Measurements from ENCODE around the gene DNAI1.
"Not testable (repeated sequence)": the region's sequence is repeated elsewhere in the genome, so short reads cannot be mapped to it uniquely, and the experiment has no call there.

The DNAI1 gene

GRCh38 chr9:34514401-34514800 is 55.8 kb downstream of the DNAI1 start:
- DNase-seq = no peak

- no peak for DNase-seq
Observed at GRCh38 chr9:34514816-34515215, 56.2 kb downstream of the DNAI1 start.

GRCh38 chr9:34515959-34516358 is 57.4 kb downstream of the DNAI1 start:
- DNase-seq = no peak

- DNase-seq = no peak
Observed at GRCh38 chr9:34517185-34517584, 58.6 kb downstream of the DNAI1 start.

- no peak for DNase-seq
Observed at GRCh38 chr9:34518110-34518616, 59.6 kb downstream of the DNAI1 start.

- DNase-seq = no peak
Observed at GRCh38 chr9:34518896-34519295, 60.3 kb downstream of the DNAI1 start.

- no peak for DNase-seq
Observed at GRCh38 chr9:34519321-34520020, 60.9 kb downstream of the DNAI1 start.

GRCh38 chr9:34520096-34520495 is 61.5 kb downstream of the DNAI1 start:
- DNase-seq = no peak

- no peak for DNase-seq
Observed at GRCh38 chr9:34520505-34521385, 62.1 kb downstream of the DNAI1 start.

GRCh38 chr9:34521406-34522045 is 62.9 kb downstream of the DNAI1 start:
- no peak for DNase-seq

- peak in 1 of 2 experiments; percentile 35 for DNase-seq
Observed at GRCh38 chr9:34522091-34522887, 63.7 kb downstream of the DNAI1 start.

- DNase-seq = peak; percentile 92 to 97
Observed at GRCh38 chr9:34522971-34523797, 64.6 kb downstream of the DNAI1 start, which contains the start of gene ENHO. Gene ENHO (minus strand): TSS chr9:34522990. CDS start chr9:34521695, 1,295 bp downstream.

GRCh38 chr9:34524349-34524748 is 65.7 kb downstream of the DNAI1 start:
- DNase-seq = no peak

GRCh38 chr9:34526026-34526425 is 67.4 kb downstream of the DNAI1 start:
- no peak for DNase-seq

- DNase-seq = not testable (repeated sequence)
Observed at GRCh38 chr9:34532041-34532440, 73.4 kb downstream of the DNAI1 start.

- no peak for DNase-seq
Observed at GRCh38 chr9:34536685-34537084, 78.1 kb downstream of the DNAI1 start.

- no peak for DNase-seq
Observed at GRCh38 chr9:34540827-34541226, 82.2 kb downstream of the DNAI1 start.

GRCh38 chr9:34541540-34541939 is 82.9 kb downstream of the DNAI1 start:
- no peak for DNase-seq

GRCh38 chr9:34544035-34544434 is 85.4 kb downstream of the DNAI1 start:
- no peak for DNase-seq

- DNase-seq = no peak
Observed at GRCh38 chr9:34545497-34545896, 86.9 kb downstream of the DNAI1 start.

GRCh38 chr9:34546102-34546833 is 87.7 kb downstream of the DNAI1 start:
- DNase-seq = no peak

Data from activated T-cell treated with anti-CD3 and anti-CD28 coated beads, Interleukin-2, amount 50 U/mL, for 48 hours (primary cell).